Activated CD4-positive, alpha-beta T cell treated with anti-CD3 and anti-CD28 coated beads, Interleukin-2, amount 10 ng/mL, durations not matched to agents 24 days and 14 days (primary cell): ENCODE measurements around the gene CLTCL1. TPM values are rescaled to one million over a fixed set of nuclear protein-coding genes. Genes with fewer than 3 reads are reported as not detected.

Source experiments
- DNase-seq: peaks from one replicate; pipeline ENCODE4 v3.0.0; 2022
- H3K27ac Mint-ChIP-seq: one replicate; pipeline ENCODE4 v1.8.0; 2022; ENCODE audit warnings: mild to moderate bottlenecking, mixed read lengths
- H3K27me3 Mint-ChIP-seq: one replicate; pipeline ENCODE4 v1.8.0; 2022; ENCODE audit warnings: mixed read lengths
- H3K36me3 Mint-ChIP-seq: one replicate; pipeline ENCODE4 v1.8.0; 2022; ENCODE audit warnings: low read depth, mild to moderate bottlenecking, mixed read lengths
- H3K4me1 Mint-ChIP-seq: one replicate; pipeline ENCODE4 v1.8.0; 2021; ENCODE audit warnings: mixed read lengths
- H3K4me3 Mint-ChIP-seq: one replicate; pipeline ENCODE4 v1.8.0; 2022; ENCODE audit warnings: mild to moderate bottlenecking, moderate library complexity, mixed read lengths
- H3K9me3 Mint-ChIP-seq: one replicate; pipeline ENCODE4 v1.8.0; 2021; ENCODE audit warnings: mixed read lengths
- intact Hi-C: fragments of 100-400 bp; cut with micrococcal nuclease; formaldehyde crosslinking; loops from one replicate; pipeline ENCODE4 v1.15.1; 2023
- total RNA-seq: library from RNA; stranded (reverse); gene quantifications from 2 replicates; pipeline ENCODE4 v1.2.3, GENCODE V29; 2022

Gene CLTCL1
- total RNA-seq, 1 donor from 2014 or later, result 1.3 TPM

- peaks cover 1% of the 10 kb centered on the region for H3K36me3 Mint-ChIP-seq
- intact Hi-C loops, result no loop called here
- H3K4me1 Mint-ChIP-seq, result peaks cover 23% of the 10 kb centered on the region
- no peak for DNase-seq
- no peaks in the 10 kb centered on the region for H3K27me3 Mint-ChIP-seq
- H3K4me3 Mint-ChIP-seq, result no peak overlapping the region
- H3K27ac Mint-ChIP-seq, result no peak overlapping the region
- no peaks in the 10 kb centered on the region for H3K9me3 Mint-ChIP-seq
Measured at GRCh38 chr22:19180234-19180633, 111.3 kb downstream of the CLTCL1 start.

DNA sequence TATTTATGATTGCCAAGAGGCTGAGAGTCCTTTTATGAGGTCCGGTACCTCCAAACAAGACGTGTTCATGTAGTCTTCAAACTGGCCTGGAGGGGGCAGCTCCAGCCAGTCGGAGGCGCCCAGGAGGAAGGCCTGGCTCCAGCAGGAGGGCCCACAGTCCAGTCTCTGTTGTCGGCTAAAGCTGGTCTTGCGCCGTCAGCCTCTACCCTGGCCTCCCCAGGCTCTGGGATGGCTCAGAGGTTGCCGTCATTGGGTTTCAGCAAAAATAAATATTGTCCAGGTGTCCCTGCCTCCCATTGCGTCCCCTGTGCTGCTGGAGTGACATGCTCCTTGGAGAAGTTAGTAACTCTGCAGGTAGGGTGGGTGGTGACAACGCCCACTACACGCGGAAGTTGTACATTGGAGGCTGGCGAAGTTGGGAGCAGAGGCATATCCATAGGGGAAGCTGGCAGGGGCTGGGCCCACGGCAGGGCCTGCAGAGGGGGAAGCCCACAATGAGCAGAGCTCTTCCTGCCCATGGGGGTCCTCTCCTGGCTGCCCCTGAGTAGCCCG lies 111.9 kb downstream of the CLTCL1 start:
- H3K4me1 Mint-ChIP-seq, result peaks cover 23% of the 10 kb centered on the region
- H3K36me3 Mint-ChIP-seq, result peaks cover 1% of the 10 kb centered on the region
- H3K27me3 Mint-ChIP-seq, result no peaks in the 10 kb centered on the region
- peak overlapping the region; percentile 83 for H3K4me3 Mint-ChIP-seq
- intact Hi-C loops, result loop anchor here (1.0 to 5.0 kb wide), 4 partner anchors 35 to 269 kb away; partner anchors contain the start of genes CLTCL1, ESS2, HIRA and MRPL40
- peak; percentile 85 for DNase-seq
- H3K9me3 Mint-ChIP-seq, result no peaks in the 10 kb centered on the region
- peak overlapping the region; percentile 70 for H3K27ac Mint-ChIP-seq

DNA sequence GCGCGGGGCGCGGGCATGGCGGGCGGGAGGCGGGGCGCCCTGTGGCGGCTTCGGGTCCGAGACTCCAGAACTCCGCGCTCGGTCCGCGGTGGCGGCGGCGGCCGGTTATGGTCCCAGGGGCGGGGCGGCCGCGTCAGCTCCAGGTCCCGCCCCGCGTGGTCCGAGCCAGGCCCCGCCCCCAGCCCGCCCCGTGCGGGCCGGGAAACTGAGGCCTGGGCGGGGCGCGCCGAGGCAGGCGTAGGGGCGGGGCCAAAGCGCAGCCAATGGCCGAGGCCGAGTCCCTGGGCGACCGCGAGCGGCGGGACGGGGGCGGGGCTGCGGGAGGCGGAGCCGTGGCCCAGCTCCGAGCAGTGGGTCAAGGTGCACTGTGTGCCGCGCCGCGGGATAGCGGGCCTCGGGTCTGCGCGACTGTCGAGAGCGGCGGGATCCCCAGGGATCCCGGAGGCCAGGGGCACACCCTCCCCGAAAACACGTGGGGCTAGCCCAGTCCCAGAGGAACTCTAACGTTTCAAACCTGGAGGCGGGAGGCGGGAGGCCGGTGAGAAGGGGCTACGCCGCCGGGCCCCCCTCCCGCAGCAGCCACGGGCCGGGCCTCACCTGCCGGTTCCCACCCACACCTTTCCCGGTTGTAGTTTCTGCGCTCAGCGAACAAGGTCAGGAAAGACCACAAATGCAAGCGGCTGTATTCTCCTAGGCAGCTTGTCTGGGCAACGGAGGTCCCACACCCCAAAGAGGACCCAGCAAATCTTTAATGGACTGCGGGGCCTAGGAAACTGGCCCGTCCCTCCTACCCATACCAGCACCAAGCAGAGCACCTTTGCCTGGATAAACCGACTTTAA lies 112.6 kb downstream of the CLTCL1 start, which contains the start of gene SLC25A1:
Gene SLC25A1 (minus strand): TSS at position 80 of the 840 bp plus-strand sequence. CDS start 63 bp downstream, at position 17.
- intact Hi-C loops, result loop anchor here (1.0 to 5.0 kb wide), 6 partner anchors 35 to 300 kb away; partner anchors contain the start of genes CDC45, CLTCL1, DGCR2 and ESS2

GRCh38 chr22:19178065-19178656 lies 113.4 kb downstream of the CLTCL1 start:
- intact Hi-C loops, result loop anchor here (1.0 to 5.0 kb wide), 3 partner anchors 56 to 301 kb away; partner anchors contain the start of genes CDC45, DGCR2, HIRA and MRPL40
- H3K4me3 Mint-ChIP-seq, result peak overlapping the region; percentile 72
- peaks cover 28% of the 10 kb centered on the region for H3K4me1 Mint-ChIP-seq
- no peaks in the 10 kb centered on the region for H3K9me3 Mint-ChIP-seq
- H3K27ac Mint-ChIP-seq, result no peak overlapping the region
- H3K27me3 Mint-ChIP-seq, result no peaks in the 10 kb centered on the region
- DNase-seq, result peak; percentile 91
- H3K36me3 Mint-ChIP-seq, result peaks cover 5% of the 10 kb centered on the region

More for the DNA sequence above, 112.6 kb downstream of the CLTCL1 start, which contains the start of gene SLC25A1:
- Mint-ChIP-seq H3K4me1 (peaks cover 23% of the 10 kb centered on the region), H3K36me3 (peaks cover 1% of the 10 kb centered on the region), H3K9me3 (no peaks in the 10 kb centered on the region), H3K4me3 (peak within 1 kb of the TSS; percentile 83), H3K27ac (peak within 1 kb of the TSS; percentile 70), H3K27me3 (no peaks in the 10 kb centered on the region)
- DNase-seq, result peak; percentile 97

DNA sequence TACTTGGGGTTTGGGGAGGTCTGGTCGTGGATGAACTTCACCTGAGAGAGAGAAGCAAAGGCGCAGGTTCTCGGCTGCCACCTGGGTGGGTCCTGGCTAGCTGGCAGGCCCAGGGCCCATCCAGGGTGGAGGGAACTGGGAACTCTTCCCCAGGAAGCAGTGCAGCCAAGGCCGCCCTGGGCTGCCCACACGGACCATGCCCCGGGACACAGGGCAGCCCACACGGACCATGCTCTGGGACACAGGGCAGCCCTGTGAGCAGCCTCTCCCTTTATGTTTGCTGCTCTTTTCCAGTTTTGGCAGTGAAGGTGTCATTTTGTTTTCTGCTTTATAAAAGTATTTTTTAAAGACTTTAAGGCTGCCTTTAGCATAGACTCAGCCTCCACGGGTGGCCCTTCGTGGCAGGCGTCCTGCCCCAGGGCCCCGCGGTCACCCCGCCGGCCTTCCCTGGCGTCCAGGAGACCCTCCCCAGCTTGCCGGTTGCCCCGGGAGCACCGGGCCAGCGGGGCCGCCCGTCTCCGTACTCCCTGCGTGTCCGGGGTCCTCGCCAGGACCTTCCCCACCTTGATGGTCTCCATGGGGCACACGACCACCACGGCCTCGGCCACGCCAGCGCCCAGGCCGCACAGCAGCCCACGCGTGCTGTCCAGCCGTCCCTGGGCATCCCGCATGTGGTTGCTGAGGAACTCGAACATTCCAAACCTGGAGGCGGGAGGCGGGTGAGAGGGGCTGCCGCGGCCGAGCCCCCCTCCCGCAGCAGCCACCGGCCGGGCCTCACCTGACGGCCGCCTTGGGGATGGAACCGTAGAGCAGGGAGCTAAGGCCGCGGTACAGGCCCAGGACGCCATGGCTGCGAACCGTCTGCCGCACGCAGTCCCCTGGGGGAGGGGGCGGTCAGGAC lies 114.1 kb downstream of the CLTCL1 start:
- H3K4me1 Mint-ChIP-seq, result peaks cover 33% of the 10 kb centered on the region
- no peaks in the 10 kb centered on the region for H3K27me3 Mint-ChIP-seq
- peak; percentile 57 for DNase-seq
- H3K36me3 Mint-ChIP-seq, result peaks cover 7% of the 10 kb centered on the region
- H3K27ac Mint-ChIP-seq, result no peak overlapping the region
- intact Hi-C loops, result loop anchor here (1.0 to 5.0 kb wide), 3 partner anchors 55 to 302 kb away; partner anchors contain the start of genes CDC45, DGCR2, HIRA and MRPL40
- peak overlapping the region; percentile 72 for H3K4me3 Mint-ChIP-seq
- H3K9me3 Mint-ChIP-seq, result no peaks in the 10 kb centered on the region

GRCh38 chr22:19176732-19177131 lies 114.8 kb downstream of the CLTCL1 start:
- Mint-ChIP-seq H3K27me3 (no peaks in the 10 kb centered on the region), H3K27ac (no peak overlapping the region), H3K4me3 (peak overlapping the region; percentile 72), H3K9me3 (no peaks in the 10 kb centered on the region), H3K36me3 (peaks cover 11% of the 10 kb centered on the region), H3K4me1 (peaks cover 31% of the 10 kb centered on the region)
- intact Hi-C loops, result loop anchor here (5.0 kb wide), 1 partner anchor 256 kb away; the partner anchor contains the start of genes HIRA and MRPL40
- peak; percentile 59 for DNase-seq

DNA sequence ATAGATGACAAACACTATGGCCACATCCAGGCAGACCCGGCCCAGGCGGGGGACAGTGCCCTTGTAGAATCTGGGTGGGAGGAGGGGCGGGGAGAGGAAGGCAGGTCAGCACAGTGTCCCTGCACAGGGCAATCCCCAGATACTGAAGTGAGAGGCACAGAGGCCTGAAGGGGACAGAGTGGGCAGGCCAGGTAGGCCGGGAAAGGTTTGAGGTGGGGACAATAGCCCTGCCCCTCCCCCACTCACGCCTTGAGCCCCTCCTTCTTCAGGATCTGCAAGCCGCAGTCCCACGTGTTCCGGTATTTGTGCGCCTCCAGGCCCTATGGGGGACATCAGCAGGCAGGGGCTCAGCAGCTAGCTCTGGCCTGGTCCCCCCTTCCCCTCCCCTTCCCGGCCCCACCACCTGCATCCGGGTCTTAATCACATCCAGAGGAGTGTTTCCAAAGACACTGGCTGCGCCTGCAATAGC lies 115.3 kb downstream of the CLTCL1 start:
- Mint-ChIP-seq H3K27ac (no peak overlapping the region), H3K9me3 (no peaks in the 10 kb centered on the region), H3K4me1 (peaks cover 27% of the 10 kb centered on the region), H3K36me3 (peaks cover 13% of the 10 kb centered on the region), H3K4me3 (peak overlapping the region; percentile 72), H3K27me3 (no peaks in the 10 kb centered on the region)
- intact Hi-C loops, result loop anchor here (5.0 kb wide), 1 partner anchor 256 kb away; the partner anchor contains the start of genes HIRA and MRPL40
- DNase-seq, result no peak

DNA sequence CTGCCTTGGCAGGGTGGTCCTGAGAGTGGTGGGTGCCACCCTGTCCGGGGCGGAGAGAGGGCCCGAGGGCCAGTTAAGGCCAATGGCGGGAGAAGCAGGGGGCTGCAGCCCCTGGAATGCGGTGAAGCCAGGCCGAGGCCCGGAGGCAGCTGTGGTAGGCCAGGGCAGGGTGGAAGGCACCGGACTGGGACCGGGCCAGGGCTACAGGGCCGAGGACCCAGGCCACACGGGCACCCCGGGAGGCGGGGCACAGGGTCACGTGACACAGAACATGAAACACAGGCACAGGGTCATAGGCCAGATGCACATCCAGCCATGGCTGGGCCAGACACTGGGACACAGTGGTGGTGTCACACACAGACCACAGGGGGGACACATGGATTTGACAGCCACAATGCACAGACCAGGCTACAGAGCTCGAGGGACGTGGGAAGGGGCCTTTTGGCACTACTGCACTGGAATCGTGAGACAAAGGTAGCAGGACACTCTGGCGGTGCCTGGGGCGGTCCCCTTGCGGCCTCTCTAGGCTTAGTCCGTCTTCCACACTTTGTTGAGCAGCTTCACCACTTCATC lies 115.8 kb downstream of the CLTCL1 start:
- Mint-ChIP-seq H3K36me3 (peaks cover 13% of the 10 kb centered on the region), H3K27ac (no peak overlapping the region), H3K9me3 (no peaks in the 10 kb centered on the region), H3K4me1 (peaks cover 30% of the 10 kb centered on the region), H3K4me3 (no peak overlapping the region), H3K27me3 (peaks cover 3% of the 10 kb centered on the region)
- no peak for DNase-seq
- intact Hi-C loops, result loop anchor here (5.0 kb wide), 1 partner anchor 257 kb away; the partner anchor contains the start of genes HIRA and MRPL40

GRCh38 chr22:19175026-19175601 lies 116.4 kb downstream of the CLTCL1 start:
- peaks cover 9% of the 10 kb centered on the region for H3K27me3 Mint-ChIP-seq
- H3K4me1 Mint-ChIP-seq, result peaks cover 36% of the 10 kb centered on the region
- no peaks in the 10 kb centered on the region for H3K9me3 Mint-ChIP-seq
- no peak overlapping the region for H3K27ac Mint-ChIP-seq
- intact Hi-C loops, result loop anchor here (5.0 kb wide), 1 partner anchor 257 kb away; the partner anchor contains the start of genes HIRA and MRPL40
- peaks cover 14% of the 10 kb centered on the region for H3K36me3 Mint-ChIP-seq
- no peak for DNase-seq
- no peak overlapping the region for H3K4me3 Mint-ChIP-seq

DNA sequence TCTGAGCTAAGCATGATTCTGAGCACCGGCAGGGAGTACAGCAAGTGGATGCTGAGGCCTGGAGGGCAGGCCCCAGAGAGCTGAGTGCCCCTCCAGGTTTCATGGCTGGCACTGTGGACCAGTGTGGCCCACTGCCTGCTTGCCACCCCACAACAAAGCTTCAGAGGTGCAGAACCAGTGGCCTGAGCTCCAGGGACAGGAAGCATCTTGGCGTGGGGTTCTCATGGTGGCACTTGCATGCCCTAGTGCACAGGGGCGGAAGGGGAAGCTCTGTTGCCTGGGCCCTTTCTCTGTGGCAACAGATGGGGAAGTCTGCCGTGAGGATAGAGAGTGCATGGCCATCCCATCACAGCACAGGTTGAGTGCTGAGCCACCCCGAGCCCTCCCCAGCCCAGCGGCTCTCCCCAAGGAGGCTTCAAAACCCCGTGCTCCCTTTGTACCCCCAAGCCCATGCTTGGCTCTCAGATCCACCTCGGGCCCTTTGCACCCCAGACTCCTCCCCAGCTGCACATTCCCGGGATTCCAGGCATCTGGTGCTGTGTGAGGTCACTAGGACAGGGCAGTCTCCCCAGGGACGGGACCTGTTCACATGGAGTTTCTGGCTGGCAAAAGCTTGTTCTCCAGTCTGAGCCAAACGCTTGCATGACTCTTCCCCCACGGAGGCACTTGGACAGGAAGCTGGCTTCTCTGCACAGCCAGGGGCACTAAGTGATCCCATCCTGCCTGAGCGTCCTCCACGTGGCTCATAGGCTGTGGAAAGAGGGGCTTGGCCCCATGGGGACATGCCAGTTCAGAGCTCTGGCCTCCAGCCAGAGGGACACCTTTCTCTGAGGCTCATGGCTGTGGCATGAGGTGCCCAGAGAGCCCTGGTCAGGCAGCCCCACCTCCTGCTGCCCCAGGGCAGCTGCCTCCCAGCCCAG lies 117.2 kb downstream of the CLTCL1 start:
- Mint-ChIP-seq H3K4me1 (peaks cover 35% of the 10 kb centered on the region), H3K9me3 (no peaks in the 10 kb centered on the region), H3K27me3 (peaks cover 14% of the 10 kb centered on the region), H3K4me3 (no peak overlapping the region), H3K36me3 (peaks cover 14% of the 10 kb centered on the region), H3K27ac (no peak overlapping the region)
- intact Hi-C loops, result loop anchor here (5.0 kb wide), 1 partner anchor 258 kb away; the partner anchor contains the start of genes HIRA and MRPL40
- no peak for DNase-seq
